ENCODE data around the gene ZNF813. TPM values are rescaled to one million over a fixed set of nuclear protein-coding genes. Genes with fewer than 3 reads are reported as not detected.

ZNF813 gene
- polyA plus RNA-seq, 1 donor (not counting 4 experiments of a cell fraction or from before 2014, with no cell fraction given): 2.5 TPM

DNA sequence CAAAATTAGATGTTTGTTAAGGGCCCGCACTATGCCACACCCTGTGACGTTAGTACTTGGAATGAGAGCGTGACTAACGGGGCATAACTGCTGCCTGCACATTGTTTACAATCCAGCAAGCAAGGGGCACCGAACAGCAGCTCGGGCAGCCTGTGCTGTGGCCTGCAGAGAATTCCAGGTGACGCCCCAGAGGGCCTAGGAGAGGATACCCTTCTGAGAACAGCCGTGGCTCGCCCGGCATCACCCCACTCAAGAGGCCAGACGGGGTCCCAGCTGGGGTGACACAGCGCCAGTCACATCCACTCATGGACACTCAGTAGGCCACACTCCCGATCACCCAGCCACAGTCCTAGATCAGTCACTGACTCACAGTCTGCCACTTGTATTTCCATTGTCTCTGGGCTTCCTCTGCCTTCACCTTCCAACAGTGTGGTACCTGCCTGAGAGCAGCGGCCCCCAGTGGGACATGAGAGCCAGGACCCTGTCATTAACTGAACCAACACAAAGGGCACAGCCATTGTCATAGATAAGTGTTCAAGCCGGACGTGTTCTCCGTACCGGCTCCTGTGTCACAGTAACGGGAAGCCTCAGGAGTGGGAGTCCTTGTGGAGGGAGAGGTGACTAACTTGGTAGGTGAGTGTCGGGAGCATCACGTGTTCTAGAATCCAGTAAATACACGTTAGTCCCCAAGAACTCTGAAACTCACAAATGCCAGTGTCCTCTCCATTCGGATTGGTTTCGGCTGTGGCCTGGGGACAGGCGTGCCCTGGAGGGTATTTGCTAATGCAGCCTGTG is 77.9 kb downstream of the ZNF813 start:
- TF ChIP-seq, protein P1, sequence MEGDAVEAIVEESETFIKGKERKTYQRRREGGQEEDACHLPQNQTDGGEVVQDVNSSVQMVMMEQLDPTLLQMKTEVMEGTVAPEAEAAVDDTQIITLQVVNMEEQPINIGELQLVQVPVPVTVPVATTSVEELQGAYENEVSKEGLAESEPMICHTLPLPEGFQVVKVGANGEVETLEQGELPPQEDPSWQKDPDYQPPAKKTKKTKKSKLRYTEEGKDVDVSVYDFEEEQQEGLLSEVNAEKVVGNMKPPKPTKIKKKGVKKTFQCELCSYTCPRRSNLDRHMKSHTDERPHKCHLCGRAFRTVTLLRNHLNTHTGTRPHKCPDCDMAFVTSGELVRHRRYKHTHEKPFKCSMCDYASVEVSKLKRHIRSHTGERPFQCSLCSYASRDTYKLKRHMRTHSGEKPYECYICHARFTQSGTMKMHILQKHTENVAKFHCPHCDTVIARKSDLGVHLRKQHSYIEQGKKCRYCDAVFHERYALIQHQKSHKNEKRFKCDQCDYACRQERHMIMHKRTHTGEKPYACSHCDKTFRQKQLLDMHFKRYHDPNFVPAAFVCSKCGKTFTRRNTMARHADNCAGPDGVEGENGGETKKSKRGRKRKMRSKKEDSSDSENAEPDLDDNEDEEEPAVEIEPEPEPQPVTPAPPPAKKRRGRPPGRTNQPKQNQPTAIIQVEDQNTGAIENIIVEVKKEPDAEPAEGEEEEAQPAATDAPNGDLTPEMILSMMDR (optimal IDR thresholded peaks at IDR 0.05 in 1 of 3, IDR thresholded peaks at IDR 0.05 in 1 of 3, conservative IDR thresholded peaks at IDR 0.05 in 1 of 3; ENCODE audit: extremely low read depth in 1 of 3, insufficient read depth in 2 of 3, low read length in 3 of 3): no peak
- no peak for TF ChIP-seq EZH2 (IDR thresholded peaks at IDR 0.05; ENCODE audit: low read length)
- Histone ChIP-seq H3K27me3 (ENCODE audit: control insufficient read depth, extremely low read depth, insufficient read depth, low read length) (no peaks in the 10 kb centered on the region), H2AFZ (ENCODE audit: control insufficient read depth, low read length) (no peak overlapping the region), H3K36me3 (ENCODE audit: control insufficient read depth in 2 of 2, extremely low read depth in 1 of 2, insufficient read depth in 2 of 2, low read length in 2 of 2) (no peaks in the 10 kb centered on the region), H3K9ac (ENCODE audit: control insufficient read depth, extremely low read depth, insufficient read depth, low read length) (peak overlapping the region; percentile 35), H3K4me3 (ENCODE audit: control insufficient read depth in 2 of 3, extremely low read depth in 1 of 3, insufficient read depth in 2 of 3, low read depth in 1 of 3, low read length in 3 of 3) (no peak overlapping the region), H3K9me1 (ENCODE audit: control insufficient read depth, extremely low read depth, insufficient read depth, low read length) (no peaks in the 10 kb centered on the region), H3K9me3 (ENCODE audit: control insufficient read depth, low read depth, low read length) (no peaks in the 10 kb centered on the region), H3K4me1 (ENCODE audit: control insufficient read depth, extremely low read depth, insufficient read depth, low read length) (peaks cover 15% of the 10 kb centered on the region), H3K4me2 (ENCODE audit: control insufficient read depth, extremely low read depth, insufficient read depth, low read depth, low read length) (no peak overlapping the region), H3K27ac (ENCODE audit: control insufficient read depth, insufficient read depth, low read length) (peak overlapping the region; percentile 66), H4K20me1 (ENCODE audit: control insufficient read depth, extremely low read depth, insufficient read depth, low read length) (no peaks in the 10 kb centered on the region), H3K79me2 (ENCODE audit: control insufficient read depth, insufficient read depth, low read length) (no peaks in the 10 kb centered on the region)
- no peak for FAIRE-seq
- dilution Hi-C loops (cut with MboI; ENCODE audit: extremely low pct_ligation_motif_present, low sequenced_read_pairs): no loop called here
- DNase-seq (ENCODE audit: low read depth, low spot score): no peak

Other genes with a start within 250 kb of the ZNF813 start
- 14.0 to 22.2 TPM (median 16.8 TPM) in 3 replicates for gene ZNF677, start 212.9 kb upstream of the ZNF813 start, polyA plus RNA-seq
- gene VN1R2, start 209.4 kb upstream of the ZNF813 start, polyA plus RNA-seq: 0.04 TPM in 1 of 3 replicates, not detected in the others
- gene VN1R4, start 200.0 kb upstream of the ZNF813 start, polyA plus RNA-seq: not detected in 3 replicates
- gene ZNF845, start 134.0 kb upstream of the ZNF813 start, polyA plus RNA-seq: 2.5 to 4.4 TPM (median 3.5 TPM) in 3 replicates
- gene ZNF525, start 102.0 kb upstream of the ZNF813 start, polyA plus RNA-seq: 6.7 to 9.5 TPM (median 9.5 TPM) in 3 replicates
- 4.6 to 5.9 TPM (median 5.2 TPM) in 3 replicates for gene ZNF765, start 72.6 kb upstream of the ZNF813 start, polyA plus RNA-seq
- gene ZNF761, start 35.7 kb upstream of the ZNF813 start, polyA plus RNA-seq: 6.8 to 10.3 TPM (median 9.2 TPM) in 3 replicates
- gene ZNF331, start 70.4 kb downstream of the ZNF813 start, polyA plus RNA-seq: 3.6 to 5.1 TPM (median 4.5 TPM) in 3 replicates
- not detected in 3 replicates for gene DPRX, start 164.3 kb downstream of the ZNF813 start, polyA plus RNA-seq

Data from keratinocyte (primary cell).